Transverse colon (tissue), 3 donors: Measurements from ENCODE around the gene C1QTNF1.

Source experiments
- EP300 ChIP-seq: sonication (generic); formaldehyde crosslinking; IDR thresholded peaks from one replicate; pipeline ENCODE4 v1.6.1; 2017; ENCODE audit warnings: antibody characterized with exemption, low read depth
- POLR2A ChIP-seq: fragments of 450-650 bp; IDR thresholded peaks from one replicate; pipeline ENCODE4 v1.6.1; 2016; ENCODE audit warnings: antibody characterized with exemption, mild to moderate bottlenecking, moderate library complexity
- TF ChIP-seq, protein P1 (sequence below), 5 experiments: fragments of 200-600 bp in 3 of 5; fragments of 450-650 bp in 2 of 5; sonication (generic) in 3 of 5; IDR thresholded peaks; 1 replicate in 2 of 5; 2 replicates in 3 of 5; pipeline ENCODE4 v1.5.1; 2016 to 2017; ENCODE audit warnings: antibody characterized with exemption in 5 of 5, inconsistent platforms in 3 of 5, mild to moderate bottlenecking in 2 of 5, moderate library complexity in 1 of 5

DNA sequence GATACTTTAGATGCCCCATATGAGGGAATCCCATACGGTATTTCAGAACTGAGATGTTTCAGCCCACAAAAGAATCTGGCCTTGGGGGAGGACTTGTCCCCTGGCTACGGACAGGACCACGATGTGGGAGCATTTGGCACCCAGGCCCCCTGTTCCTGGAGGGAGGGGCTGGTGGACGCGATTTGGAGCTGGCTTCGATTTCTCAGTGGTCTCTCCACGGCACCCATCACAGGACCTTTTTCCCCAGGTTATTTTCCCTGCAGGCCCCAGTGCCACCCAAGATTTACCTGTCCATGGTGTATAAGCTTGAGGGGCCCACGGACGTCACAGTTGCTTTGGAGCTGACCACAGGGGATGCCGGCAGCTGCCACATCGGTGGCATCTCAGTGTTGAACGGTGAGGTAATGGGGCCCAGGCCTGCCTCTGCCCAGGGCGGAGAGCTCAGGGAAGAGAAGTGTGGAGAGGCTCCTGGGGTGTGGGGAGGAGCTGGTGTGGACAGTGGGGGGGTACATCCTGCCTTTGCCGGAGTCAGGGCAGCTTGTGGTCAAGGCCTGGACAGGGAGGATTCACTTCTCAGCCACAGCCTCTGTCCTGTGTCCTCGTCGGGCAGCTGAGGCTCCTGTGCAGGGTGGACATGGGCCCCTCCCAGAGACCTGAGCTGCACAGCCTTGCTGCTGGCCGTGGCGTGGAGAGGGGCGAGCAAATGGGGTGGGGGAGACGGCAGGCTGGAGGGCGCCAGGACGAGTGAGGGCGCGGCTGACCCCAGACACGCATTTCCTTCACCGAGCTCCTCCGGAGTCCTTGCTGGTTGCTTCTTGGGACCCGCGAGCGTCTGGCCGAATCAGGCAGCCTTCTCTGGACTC lies 60.6 kb downstream of the C1QTNF1 start:
- TF ChIP-seq, protein P1, sequence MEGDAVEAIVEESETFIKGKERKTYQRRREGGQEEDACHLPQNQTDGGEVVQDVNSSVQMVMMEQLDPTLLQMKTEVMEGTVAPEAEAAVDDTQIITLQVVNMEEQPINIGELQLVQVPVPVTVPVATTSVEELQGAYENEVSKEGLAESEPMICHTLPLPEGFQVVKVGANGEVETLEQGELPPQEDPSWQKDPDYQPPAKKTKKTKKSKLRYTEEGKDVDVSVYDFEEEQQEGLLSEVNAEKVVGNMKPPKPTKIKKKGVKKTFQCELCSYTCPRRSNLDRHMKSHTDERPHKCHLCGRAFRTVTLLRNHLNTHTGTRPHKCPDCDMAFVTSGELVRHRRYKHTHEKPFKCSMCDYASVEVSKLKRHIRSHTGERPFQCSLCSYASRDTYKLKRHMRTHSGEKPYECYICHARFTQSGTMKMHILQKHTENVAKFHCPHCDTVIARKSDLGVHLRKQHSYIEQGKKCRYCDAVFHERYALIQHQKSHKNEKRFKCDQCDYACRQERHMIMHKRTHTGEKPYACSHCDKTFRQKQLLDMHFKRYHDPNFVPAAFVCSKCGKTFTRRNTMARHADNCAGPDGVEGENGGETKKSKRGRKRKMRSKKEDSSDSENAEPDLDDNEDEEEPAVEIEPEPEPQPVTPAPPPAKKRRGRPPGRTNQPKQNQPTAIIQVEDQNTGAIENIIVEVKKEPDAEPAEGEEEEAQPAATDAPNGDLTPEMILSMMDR (IDR thresholded peaks at IDR 0.05), result no peak
- no peak for TF ChIP-seq POLR2A
- TF ChIP-seq EP300, result no peak
